ENCODE results near the gene EXOG. TPM values are rescaled to one million over a fixed set of nuclear protein-coding genes. Genes with fewer than 3 reads are reported as not detected.

EXOG gene
- total and polyA plus RNA-seq, 2 experiments from 2014 or later: 5.0 to 7.0 TPM

DNA sequence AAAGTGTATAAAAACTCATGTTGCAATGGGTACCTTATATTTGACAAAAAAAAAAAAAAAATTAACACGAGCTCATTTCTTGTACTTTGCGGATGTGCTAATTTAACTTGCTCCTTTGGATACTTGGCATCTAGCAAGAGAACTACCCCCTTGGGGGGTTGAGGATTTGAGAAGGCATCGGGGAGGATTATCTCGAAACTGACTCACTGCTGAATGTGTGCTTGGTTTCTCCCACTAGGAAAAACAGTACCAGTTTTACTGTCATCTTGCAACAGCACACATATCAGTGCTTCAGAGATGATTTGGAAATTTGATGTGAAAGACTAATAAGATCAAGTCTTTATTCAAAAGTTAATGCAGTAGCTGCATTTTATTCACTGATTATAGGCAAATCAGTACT is 891 bp downstream of the EXOG start:
- peak in 1 of 2 donors; percentile 44 for DNase-seq (ENCODE audit: low read depth in 1 of 2, low spot score in 1 of 2)

DNA sequence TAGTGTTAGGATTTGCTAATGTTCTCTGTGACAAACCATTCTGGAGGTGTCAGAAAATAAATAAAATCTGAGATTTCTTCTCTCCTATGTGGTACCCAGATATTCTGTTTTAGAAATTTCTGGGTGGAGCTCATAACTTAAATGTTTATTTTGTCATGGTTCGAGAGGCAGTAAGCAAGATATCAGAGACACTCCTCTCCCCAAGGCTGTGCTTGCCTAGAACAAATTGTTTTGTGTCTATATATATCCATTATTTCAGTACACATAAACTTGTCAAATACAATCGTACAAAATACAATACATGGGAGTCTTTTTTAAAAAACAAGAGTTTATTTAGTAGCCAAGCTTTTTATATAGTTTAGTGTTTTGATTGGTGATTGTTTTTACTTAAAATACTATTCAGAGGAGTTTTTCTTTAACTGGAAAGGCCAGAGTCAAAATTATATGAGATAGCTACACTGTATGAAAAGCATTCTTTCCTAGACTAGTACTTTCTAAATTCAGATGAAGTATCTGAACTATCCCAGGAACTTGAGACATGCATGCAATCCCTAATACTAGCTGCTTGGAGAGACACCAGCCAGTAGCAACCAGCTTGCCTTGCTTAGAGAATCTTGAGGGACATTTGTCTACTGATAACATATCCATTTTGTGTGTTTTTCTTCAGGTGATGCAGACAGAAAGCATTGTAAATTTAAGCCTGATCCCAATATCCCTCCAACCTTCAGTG is 4.7 kb downstream of the EXOG start:
- Histone ChIP-seq H3K27me3 (no peaks in the 10 kb centered on the region), H3K27ac (peak overlapping the region; percentile 2), H3K4me1 (ENCODE audit: low read depth) (no peaks in the 10 kb centered on the region), H3K36me3 (no peaks in the 10 kb centered on the region), H3K4me3 (no peak overlapping the region), H3K9me3 (ENCODE audit: low read depth) (no peaks in the 10 kb centered on the region)
- no peak for DNase-seq (ENCODE audit: low read depth in 1 of 2, low spot score in 1 of 2)
- TF ChIP-seq, protein P1, sequence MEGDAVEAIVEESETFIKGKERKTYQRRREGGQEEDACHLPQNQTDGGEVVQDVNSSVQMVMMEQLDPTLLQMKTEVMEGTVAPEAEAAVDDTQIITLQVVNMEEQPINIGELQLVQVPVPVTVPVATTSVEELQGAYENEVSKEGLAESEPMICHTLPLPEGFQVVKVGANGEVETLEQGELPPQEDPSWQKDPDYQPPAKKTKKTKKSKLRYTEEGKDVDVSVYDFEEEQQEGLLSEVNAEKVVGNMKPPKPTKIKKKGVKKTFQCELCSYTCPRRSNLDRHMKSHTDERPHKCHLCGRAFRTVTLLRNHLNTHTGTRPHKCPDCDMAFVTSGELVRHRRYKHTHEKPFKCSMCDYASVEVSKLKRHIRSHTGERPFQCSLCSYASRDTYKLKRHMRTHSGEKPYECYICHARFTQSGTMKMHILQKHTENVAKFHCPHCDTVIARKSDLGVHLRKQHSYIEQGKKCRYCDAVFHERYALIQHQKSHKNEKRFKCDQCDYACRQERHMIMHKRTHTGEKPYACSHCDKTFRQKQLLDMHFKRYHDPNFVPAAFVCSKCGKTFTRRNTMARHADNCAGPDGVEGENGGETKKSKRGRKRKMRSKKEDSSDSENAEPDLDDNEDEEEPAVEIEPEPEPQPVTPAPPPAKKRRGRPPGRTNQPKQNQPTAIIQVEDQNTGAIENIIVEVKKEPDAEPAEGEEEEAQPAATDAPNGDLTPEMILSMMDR (IDR thresholded peaks at IDR 0.05; ENCODE audit: low read depth, low read length): no peak

More for the DNA sequence above, 891 bp downstream of the EXOG start:
- Histone ChIP-seq H3K36me3 (no peaks in the 10 kb centered on the region), H3K27me3 (no peaks in the 10 kb centered on the region), H3K4me1 (ENCODE audit: low read depth) (no peaks in the 10 kb centered on the region), H3K9me3 (ENCODE audit: low read depth) (no peaks in the 10 kb centered on the region), H3K27ac (no peak overlapping the region), H3K4me3 (peak overlapping the region; percentile 40)
- TF ChIP-seq, protein P1 (IDR thresholded peaks at IDR 0.05; ENCODE audit: low read depth, low read length): no peak

DNA sequence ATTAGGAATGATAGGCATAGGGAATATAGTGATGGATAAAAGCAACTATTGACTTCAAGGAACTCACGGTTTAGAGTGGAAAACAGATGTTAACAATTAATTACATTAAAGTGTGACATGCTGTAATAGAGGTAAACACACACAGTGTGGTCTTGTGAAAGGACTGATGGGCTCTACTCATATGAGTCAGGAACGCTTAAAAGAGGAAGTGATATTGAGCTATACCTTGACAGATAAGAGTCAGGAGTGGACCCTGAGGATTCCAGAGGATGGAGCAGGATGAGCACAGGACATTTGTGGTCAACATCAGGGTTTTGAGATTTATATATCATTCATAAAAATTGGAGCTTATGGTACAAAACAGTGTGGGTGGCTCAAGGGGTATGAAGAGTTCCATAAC is 11.0 kb downstream of the EXOG start:
- TF ChIP-seq, protein P1 (IDR thresholded peaks at IDR 0.05; ENCODE audit: low read depth, low read length): no peak

DNA sequence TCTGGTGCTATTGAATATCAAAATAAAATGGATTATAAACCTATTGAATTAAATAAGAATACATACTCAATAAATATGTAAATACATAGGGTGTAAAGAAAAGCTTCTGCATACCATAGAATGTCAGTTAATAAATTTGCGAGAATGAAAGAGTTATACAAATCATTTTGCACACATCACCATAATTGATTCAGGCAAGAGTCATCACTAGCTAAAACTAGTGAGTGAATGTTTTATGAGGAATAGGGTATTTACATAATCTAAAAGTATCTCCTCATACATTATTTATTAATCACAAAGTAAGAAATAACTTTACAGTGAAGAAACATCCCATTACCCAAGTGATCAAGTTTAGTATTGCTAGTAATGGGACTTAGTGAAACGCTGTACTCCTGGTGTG is 13.6 kb downstream of the EXOG start:
- no peak overlapping the region for H3K4me3 ChIP-seq
- H3K9me3 ChIP-seq (ENCODE audit: low read depth): no peaks in the 10 kb centered on the region
- H3K27ac ChIP-seq: no peak overlapping the region
- H3K27me3 ChIP-seq: no peaks in the 10 kb centered on the region
- peaks cover 9% of the 10 kb centered on the region for H3K36me3 ChIP-seq
- TF ChIP-seq, protein P1 (IDR thresholded peaks at IDR 0.05; ENCODE audit: low read depth, low read length): no peak
- no peak for DNase-seq (ENCODE audit: low read depth in 1 of 2, low spot score in 1 of 2)
- no peaks in the 10 kb centered on the region for H3K4me1 ChIP-seq (ENCODE audit: low read depth)

More for the DNA sequence above, 11.0 kb downstream of the EXOG start:
- DNase-seq (ENCODE audit: low read depth in 1 of 2, low spot score in 1 of 2): no peak
- H3K36me3 ChIP-seq: peaks cover 6% of the 10 kb centered on the region
- H3K27ac ChIP-seq: no peak overlapping the region
- H3K27me3 ChIP-seq: no peaks in the 10 kb centered on the region
- H3K4me1 ChIP-seq (ENCODE audit: low read depth): no peaks in the 10 kb centered on the region
- no peak overlapping the region for H3K4me3 ChIP-seq
- H3K9me3 ChIP-seq (ENCODE audit: low read depth): no peaks in the 10 kb centered on the region

DNA sequence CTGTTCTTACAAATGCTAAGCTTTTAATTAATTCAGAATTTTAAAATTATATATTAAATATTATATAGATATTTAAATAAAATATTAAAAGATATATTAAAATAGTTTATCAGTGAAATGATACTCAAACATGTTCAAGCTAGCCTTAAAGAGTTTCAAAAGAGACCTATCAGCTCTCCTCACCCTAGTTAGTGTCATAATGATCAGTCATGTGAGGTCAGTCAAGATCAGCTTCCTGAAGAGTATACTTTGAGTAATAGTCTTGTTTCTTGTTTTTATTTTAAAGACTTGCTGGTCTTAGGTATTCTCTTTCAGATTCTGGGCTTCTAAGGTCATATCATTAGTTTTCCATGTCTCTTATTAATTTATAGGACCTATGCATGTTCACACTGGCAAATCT is 14.5 kb downstream of the EXOG start:
- TF ChIP-seq, protein P1 (IDR thresholded peaks at IDR 0.05; ENCODE audit: low read depth, low read length): no peak
- no peak overlapping the region for H3K27ac ChIP-seq
- H3K9me3 ChIP-seq (ENCODE audit: low read depth): no peaks in the 10 kb centered on the region
- no peaks in the 10 kb centered on the region for H3K4me1 ChIP-seq (ENCODE audit: low read depth)
- peaks cover 9% of the 10 kb centered on the region for H3K36me3 ChIP-seq
- DNase-seq (ENCODE audit: low read depth in 1 of 2, low spot score in 1 of 2): no peak
- H3K4me3 ChIP-seq: no peak overlapping the region
- H3K27me3 ChIP-seq: no peaks in the 10 kb centered on the region
